GM21515 (cell line): ENCODE results near the gene NAAA.
A peak's percentile ranks its signal among the peaks of the same experiment; 100 is the strongest.
"Not testable (repeated sequence)": the region's sequence is repeated elsewhere in the genome, so short reads cannot be mapped to it uniquely, and the experiment has no call there.

ENCODE experiments used
- ATAC-seq: cut with Tn5 transposase; IDR thresholded peaks from one replicate; pipeline ENCODE4 v1.9.1; 2021; ENCODE audit not compliant: unreplicated experiment

NAAA gene

DNA sequence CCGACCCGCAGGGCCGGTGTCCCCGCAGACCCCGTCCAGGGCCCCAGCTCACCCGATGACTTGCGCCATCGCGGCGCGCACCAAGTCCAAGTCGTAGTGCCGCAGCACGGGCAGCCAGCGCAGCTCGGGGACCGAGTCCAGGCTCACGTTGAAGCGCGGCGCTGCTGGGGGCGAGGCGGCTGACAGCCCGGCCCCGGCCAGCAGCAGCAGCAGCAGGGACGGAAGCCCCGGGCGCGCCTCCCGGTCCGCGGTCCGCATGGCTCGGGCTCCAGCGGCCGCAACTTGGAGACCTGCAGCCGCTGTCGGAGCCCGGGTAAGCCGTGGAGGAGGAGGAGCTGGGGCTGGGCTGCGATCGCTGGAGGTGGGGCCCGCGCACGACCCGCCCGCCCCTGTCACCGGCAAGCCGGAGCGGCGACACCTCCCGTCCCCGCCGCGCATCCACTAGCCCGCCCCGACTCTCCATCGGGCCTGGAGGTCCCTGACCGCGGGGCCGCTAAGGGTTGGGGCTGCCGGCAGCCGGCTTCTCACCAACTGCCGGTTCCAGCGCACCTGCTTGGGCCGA lies at the start of gene NAAA:
TSS of gene NAAA (minus strand) at position 322 of the 562 bp plus-strand sequence. CDS start at position 258, 64 bp downstream.
- ATAC-seq: peak; percentile 76

DNA sequence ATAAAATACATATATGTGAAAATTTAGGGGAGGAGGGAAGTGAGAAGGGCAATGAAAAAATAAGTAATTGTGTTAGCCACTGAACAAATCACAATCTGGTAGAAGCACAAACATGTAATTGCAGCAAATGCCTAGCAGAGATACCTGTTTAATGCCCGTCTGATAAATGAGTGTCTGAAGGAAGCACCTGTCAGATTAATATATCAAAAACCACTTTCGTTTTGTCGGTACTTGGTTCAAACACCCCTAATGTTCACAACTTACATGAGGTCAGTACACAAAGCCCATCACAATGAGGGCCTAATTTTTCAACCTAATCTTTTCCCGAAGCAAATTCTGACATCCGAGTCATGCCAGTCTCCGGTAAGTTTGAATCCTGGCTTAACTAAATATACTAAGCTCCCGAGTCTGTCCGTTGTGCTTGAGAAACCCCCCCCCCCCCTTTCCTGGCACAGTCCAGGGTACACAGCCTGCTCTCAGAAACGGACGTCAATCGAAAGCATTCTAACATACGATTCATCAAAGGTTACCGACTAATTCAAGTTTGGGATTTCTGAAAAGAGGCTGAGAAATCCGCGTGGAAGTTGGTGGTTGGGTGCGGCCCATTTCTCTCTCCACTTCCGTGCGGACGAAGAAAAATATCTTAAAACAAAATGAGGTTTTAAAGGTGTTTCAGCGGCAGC lies 49.2 kb upstream of the NAAA start:
- no peak for ATAC-seq

DNA sequence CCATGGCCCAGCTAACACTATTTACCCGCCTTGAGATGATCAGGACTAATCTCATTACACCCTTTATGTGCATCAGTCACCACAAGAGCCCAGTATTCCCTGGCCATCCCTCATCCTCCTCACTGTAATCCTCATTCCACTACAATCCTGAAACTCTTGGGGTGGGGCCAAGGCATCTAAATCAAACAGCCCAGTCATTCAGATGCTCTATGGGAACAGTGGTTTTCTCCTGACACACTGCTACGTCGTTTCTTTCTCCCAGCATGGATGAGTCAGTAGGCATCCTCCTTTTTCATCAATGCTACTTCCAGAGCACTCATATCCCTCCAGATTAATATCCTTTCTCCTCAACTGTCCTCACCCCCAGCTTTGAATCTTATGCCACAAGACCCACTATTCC lies 44.3 kb upstream of the NAAA start:
- no peak for ATAC-seq

DNA sequence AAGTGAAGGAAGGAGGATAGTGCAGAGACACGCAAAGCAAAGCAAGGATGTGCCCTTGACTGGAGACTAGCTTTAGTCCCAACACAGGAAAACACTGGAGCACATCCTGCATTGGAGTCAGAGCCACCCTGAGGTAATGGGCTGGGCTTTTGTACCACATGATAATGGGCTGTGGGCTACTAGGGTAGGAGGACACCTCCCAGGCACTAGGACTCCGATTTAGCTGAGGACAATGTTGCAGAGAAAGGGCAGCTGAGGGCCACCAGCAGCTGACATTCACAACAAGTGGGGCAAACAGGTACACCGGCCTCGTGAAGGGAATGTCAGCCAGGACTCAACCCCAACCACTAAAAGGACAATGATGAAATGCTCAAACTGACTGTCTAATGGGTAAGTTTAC lies 39.8 kb upstream of the NAAA start:
- ATAC-seq: no peak

DNA sequence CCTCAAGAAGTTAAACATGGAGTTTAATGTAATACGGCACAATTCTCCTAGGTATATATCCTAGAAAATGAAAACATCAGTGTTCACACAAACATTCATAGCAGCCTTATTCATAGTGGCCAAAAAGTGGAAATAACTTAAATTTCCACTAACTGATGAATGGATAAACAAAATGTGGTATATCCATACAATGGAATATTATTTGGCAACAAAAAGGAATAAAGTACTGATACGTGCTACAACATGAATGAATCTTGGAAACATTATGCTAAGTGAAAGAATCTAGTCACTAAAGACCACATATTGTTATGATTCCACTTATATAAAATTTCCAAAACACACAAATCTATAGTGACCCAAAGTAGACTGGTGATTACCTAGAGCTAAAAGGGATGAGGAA lies 35.4 kb upstream of the NAAA start:
- ATAC-seq: no peak

DNA sequence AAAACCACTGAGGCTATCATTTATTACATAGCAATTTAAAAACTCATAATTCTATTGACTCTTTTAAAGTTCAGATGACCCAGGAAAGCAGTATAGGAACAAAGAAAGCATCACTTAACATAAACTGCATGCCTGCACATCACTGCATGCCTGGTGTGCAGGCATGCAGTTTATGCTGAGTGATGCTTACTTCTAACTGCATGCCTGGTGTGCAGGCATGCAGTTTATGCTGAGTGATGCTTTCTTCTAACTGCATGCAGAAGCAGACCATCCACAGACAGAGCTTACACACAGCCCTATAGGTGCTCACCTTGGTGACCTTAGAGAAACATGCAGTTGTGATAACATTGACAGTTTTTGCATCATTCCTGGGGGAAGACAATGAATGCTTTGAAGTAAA lies 33.0 kb upstream of the NAAA start:
- ATAC-seq: no peak

DNA sequence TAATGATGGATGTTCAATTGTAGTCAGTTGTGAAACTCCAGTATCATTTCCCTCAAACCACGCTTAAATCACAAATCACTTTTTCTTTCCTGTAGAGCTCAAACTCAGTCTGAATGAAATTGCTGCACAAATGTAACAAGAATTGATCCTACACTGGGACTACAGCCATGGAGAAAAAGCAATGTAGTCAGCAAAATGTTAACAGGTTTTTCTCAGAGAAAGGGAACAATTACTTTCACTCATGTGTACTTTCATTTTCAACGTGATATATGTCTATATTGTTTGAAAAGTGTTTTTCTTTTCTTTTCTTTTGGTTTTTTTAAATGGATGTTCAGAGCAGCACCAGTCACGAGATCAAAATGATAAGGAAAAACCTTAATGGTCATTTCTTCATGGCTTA lies 27.3 kb upstream of the NAAA start:
- ATAC-seq: no peak

DNA sequence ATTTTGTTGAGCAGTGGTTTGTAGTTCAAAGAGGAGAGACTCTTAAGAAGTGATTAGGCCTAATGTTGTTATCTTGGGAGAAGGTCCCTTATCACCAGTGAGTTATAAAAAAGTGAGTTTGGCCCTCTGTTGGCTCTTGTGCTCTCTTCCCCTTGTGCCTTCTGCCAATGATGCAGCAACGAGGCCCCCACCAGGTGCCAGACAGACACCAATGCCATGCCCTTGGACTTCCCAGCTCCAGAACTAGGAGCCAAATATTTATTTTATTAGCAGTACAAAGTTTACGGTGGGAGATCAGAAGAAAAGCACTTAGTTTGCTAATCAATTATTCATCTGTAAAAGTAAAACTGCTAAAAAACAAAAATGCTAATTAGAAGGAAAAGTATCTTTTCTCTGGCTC lies 22.7 kb upstream of the NAAA start:
- no peak for ATAC-seq

DNA sequence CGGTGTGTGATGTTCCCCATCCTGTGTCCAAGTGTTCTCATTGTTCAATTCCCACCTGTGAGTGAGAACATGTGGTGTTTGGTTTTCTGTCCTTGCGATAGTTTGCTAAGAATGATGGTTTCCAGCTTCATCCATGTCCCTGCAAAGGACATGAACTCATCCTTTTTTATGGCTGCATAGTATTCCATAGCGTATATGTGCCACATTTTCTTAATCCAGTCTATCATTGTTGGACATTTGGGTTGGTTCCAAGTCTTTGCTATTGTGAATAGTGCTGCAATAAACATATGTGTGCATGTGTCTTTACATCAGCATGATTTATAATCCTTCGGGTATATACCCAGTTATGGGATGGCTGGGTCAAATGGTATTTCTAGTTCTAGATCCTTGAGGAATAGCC lies 21.3 kb upstream of the NAAA start:
- ATAC-seq: not testable (repeated sequence)

DNA sequence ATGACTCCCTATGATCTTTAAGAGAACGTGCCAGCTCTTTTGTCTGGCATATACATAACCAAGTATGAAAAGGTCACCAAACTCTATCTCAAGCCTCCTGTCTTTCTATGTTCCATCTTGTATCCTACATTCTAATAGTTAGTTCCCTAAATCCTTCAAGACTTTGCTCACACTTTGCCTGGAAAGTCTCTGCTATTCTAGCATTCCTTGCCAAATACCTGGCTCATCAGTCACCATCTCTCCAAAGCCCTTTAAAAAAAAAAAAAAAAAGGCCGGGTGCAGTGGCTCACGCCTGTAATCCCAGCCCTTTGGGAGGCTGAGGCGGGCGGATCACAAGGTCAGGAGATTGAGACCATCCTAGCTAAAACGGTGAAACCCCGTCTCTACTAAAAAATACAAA lies 17.7 kb upstream of the NAAA start:
- ATAC-seq: not testable (repeated sequence)

DNA sequence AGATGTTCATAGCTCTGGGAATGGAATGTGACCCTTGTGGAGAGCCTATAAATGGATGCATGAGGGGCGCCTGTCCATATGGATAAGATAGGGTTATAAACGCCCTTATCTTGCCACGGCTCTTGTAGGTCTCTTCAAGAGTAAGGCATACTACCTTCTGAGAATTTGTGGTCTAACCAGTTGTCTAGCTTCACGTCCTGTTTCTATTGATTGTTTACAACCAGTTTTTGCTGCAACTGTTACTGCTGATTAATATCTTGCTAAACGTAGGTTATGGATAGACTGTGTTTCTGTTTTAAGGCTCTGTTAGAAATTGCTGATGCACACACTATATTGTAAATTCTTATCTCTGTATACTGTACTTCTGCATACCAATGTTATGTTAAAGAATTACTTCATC lies 14.0 kb upstream of the NAAA start:
- ATAC-seq: not testable (repeated sequence)

DNA sequence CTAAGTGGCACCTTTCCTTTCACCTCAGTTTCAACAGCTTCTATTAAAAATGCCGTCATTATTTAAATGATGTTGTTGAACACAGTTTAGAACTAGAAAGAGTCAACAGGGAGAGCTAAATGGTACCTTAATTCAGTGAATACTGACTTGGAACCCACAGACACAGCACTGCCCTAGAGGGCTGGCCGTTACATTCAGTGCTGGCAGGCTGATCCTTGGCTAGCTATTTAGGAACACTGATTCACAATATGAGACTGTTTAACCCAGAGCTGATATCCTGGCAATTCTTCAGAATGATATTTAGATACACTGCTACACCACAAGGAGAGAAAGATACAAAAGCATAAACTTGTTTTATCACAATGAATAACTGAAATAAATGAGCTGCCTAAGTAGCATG lies 12.7 kb upstream of the NAAA start:
- no peak for ATAC-seq

DNA sequence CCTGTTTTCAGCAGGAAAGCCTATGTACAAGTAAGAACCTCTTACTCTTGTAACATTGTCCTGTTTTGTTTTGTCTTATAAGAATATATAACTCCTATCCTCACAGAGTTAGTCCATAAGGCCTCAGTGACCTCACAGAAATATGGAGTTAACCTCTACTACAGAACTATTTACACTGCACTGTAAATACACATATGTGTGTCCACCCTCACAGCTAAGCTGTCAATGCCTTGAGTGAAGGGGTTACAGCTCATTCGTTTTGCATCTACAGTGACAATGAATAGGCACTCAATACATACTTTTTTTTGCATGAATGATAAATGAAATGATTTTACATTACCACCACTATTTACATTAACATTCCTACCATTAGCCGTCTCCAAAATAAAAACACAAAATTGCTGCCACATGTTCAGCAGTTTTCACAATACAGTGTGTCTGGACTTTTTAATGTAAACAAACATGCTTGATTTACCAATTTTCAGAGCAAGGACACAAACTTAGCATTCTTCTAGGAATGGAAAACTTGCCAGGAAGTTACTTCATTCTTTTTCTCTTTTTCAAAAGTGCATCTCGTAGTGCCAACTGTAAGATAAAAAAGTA lies 9.5 kb upstream of the NAAA start:
- ATAC-seq: no peak

DNA sequence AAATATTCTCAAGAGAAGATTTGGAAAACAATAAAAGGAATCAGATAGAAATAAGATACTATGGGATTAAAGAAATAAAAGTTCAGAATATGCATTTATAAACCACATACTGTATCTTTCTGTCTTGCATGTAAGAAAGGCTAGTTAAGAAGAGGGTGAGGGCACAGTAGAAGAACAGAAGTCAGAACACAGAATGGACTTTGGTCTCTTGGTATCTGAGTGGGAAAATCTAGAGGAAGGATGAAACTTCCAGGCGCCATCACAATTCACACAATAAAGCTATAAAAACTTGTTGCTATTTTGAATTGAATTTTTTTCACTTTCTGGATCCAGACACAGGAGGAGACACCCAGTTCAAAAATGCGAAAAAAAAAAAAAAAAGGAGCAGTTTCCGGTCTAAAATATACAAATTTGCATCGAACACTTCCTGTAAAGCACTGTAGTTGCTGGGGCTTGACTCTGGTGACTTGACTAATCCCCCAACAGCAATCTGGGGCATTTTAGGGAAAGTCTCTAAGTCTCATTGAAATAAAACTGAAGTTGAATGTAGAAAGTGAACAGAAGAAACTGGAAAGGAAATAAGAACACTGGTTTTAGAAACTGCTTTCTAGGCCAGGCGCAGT lies 8.1 kb upstream of the NAAA start:
- peak; percentile 80 for ATAC-seq

DNA sequence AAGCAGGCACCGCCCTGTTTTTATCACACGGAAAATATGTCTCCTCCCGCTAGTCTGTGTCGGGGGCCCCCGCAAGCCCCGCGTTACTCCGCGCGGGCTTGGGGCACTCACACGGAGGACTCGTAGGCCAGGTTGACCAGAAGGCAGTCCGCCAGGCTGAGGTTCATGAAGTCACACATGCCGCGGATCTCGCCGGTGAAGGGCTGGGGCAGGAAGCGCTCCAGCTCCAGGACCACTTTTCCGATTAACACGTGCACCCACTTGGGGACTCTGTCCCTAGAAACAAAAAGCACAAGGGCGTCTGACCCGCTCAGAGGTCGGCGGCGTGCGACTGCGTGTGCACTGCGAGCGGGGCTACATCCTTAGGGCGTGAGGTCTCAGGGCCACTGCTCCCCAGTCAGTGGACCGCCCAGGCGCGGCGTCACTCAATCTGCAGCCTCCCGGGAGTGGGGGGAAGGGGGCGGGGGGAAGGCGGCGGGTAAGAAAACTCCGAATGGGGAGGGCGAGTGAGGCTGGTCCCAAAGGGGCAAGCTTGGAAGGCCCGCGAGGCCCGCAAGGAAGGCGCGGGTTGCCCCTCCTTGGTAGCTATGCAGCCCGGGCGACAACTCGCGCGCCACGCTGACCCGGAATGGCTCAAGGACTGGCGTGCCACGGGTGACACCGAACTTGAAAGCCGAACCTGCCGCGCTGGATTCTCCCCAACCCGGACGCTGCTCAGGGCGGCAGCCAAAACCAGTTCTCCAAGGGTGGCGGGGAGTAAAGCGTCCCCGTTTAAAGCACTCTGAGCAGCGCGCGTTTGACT lies 722 bp downstream of the NAAA start:
- peak; percentile 59 for ATAC-seq

DNA sequence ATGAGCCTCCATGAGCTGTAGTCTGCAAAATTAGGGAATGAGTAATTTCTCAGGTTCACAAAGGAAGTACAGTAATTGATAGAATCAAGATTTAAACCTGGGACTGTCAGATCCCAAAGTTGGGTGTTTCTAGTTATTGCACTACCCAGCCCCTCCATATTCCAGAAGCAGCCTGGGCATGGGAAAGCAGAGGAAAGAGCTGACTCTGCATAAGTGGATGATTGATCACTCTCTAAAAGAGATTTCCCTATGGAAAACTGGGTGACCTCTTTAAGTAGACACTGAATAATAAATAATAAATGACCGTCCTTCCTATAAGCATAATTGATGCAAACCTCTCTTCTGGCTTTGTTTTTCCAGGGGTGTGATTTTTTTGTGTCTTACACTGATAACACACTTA lies 5.2 kb downstream of the NAAA start:
- ATAC-seq: no peak

DNA sequence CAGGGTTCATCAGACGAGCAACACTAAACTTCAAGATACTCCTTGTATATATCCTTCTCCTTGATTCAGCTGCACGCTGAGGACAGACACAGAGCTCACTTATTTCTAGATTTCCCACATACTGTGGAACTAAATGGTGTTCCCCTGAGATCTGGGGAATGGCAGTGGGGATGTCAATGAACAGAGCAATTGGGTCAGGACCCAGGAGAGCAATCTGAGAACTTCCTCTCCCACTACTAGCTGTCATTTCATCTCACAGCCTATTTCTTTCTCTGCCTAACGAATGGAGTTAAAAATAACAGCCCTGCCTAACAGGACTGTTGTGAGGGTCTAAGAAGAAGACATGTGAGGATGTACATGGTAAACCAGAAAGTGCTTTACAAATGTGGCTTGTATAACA lies 10.7 kb downstream of the NAAA start:
- no peak for ATAC-seq

DNA sequence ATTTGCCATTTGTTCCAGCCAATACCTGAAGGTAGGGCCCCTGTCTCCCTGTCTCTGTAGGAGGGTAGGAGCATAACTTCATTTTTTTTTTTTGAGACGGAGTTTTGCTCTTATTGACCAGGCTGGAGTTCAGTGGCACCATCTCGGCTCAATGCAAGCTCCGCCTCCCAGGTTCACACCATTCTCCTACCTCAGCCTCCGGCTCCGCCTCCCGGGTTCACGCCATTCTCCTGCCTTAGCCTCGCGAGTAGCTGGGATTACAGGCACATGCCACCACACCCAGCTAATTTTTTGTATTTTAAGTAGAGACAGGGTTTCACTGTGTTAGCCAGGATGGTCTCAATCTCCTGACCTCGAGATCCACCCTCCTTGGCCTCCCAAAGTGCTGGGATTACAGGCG lies 15.9 kb downstream of the NAAA start:
- ATAC-seq: not testable (repeated sequence)

DNA sequence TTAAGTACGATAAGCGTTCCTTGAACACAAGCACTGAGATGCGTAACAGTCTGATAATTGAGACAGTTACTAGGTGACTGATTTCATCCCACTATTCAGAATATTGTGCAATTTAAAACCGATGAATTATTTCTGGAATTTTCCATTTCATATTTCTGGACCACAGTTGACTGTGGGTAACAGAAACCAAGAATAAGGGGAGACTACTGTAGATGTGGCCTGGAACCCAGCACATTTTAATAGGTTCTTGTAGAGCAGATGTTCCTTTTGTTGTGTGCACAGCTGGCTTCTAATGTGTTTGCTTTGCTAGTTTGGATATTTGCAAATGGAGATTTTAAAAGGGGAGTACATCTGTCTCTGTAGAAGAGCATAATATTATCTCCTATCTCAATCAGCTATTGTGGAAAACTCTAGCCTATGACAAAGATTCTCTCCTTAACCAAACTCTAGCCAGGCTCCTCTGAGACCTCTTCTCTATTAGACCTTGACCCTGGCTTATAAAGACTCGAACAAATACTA lies 16.4 kb downstream of the NAAA start:
- ATAC-seq: no peak

DNA sequence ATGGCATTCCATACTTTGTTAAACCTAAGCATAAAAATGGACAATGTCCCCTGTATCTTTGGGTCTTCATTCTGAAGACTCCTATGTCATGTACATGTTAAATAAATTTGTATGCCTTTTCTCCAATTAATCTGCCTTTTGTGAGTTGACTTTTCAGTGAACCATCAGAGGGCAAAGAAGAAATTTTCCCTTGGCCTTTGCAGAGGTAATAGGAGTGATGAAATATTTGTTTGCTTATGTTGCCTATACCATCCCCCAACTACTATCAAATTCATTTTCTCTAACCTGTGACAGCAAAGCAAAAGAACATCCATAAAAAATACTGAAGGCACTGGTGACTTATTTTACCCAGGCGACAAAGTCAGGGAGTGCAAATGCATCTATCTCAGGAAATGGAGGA lies 18.2 kb downstream of the NAAA start:
- no peak for ATAC-seq

DNA sequence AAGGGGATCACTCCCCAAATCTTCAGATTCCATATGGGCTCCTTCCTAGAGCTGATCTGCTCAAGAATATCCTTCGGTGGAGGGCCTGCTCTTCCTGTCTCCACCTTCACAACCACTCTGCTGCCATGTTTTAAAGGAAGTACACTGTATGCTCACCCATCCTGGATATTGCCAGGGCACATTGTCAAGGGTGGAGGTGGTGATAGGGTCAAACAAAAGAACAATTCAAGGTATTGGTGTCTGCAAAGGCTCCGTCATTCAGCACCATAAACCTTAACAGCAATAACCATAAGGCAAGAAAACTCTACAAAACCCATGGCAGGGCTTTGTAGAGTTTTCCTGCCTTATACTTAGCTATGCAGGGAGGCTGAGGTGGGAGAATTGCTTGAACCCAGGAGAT lies 18.9 kb downstream of the NAAA start:
- ATAC-seq: no peak
